ENCODE results near the gene BRINP1.

The BRINP1 gene

DNA sequence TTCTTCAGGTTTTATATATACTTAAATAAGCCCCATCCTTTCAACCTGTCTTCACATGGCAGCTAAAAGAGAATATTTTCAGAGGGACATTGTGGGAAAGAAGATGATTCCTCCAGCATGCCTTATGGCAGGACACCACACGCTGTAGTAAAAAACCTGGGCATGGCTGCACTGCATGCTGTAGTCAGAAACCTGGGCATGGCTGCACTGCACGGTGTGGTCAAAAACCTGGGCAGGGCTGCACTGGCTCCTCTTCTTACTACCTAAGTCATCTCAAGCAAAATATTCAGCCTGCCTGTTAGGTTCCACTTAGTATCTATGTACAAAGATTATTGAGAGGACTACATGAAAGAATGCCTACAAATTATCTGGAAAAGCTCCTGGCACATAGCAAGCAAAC, 153.6 kb downstream of the BRINP1 start:
- TF ChIP-seq, protein P1, sequence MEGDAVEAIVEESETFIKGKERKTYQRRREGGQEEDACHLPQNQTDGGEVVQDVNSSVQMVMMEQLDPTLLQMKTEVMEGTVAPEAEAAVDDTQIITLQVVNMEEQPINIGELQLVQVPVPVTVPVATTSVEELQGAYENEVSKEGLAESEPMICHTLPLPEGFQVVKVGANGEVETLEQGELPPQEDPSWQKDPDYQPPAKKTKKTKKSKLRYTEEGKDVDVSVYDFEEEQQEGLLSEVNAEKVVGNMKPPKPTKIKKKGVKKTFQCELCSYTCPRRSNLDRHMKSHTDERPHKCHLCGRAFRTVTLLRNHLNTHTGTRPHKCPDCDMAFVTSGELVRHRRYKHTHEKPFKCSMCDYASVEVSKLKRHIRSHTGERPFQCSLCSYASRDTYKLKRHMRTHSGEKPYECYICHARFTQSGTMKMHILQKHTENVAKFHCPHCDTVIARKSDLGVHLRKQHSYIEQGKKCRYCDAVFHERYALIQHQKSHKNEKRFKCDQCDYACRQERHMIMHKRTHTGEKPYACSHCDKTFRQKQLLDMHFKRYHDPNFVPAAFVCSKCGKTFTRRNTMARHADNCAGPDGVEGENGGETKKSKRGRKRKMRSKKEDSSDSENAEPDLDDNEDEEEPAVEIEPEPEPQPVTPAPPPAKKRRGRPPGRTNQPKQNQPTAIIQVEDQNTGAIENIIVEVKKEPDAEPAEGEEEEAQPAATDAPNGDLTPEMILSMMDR (IDR thresholded peaks at IDR 0.05; ENCODE audit: control insufficient read depth, extremely low read depth, insufficient read depth), result no peak
- no peak overlapping the region for H3K4me3 ChIP-seq (ENCODE audit: low read depth, low read length)
- DNase-seq (ENCODE audit: low read depth), result no peak

DNA sequence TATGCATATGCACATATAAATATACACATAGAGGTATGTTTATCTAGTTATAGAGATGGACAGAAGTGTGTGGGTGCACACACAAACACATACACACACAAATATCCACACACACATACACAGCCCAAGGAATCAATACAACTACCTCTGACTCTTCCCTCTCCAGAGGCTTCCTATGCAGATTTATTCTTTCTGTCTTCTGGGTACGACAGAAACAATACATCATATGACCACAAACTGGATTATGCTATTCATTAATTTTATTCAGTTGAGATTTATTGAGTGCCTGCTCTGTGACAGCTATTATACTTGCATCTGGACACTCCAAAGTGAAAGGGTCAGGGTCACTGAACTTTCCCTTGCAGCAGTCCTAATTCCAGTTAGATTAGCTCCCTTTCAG, 155.8 kb downstream of the BRINP1 start:
- DNase-seq (ENCODE audit: low read depth), result no peak
- TF ChIP-seq, protein P1 (IDR thresholded peaks at IDR 0.05; ENCODE audit: control insufficient read depth, extremely low read depth, insufficient read depth), result no peak

DNA sequence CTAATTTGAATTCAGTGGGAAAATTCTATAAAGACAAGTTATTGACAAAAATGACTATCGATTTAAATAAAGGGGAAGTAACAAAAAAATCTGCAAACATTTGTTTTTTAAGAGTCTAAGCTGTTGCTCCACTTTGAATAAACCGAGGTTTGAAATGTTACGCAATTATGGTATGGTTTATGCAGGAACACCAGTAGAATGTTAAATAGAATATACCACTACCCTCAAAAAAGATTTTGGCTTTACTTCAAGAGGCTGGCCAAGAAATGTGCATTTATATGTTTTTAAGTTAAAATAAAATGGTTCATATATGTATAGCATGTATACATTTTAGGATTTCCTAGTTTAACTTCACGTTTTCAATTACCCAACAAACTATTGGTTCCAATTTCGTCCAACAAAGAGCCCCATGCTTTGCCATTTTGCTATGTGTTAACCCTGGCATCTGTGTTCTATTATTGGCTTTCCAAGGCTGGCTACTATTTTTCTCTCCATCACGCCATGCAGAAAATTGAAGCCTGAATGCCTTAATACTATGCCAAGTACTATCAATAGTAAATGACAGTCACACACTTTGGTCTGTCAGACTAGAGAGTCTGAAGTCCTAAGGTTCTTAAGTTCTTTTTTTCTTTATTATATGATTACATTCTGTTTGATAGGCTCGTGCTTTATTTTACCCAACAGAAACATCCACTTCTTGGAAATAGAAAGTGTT, 171.2 kb downstream of the BRINP1 start:
- H3K4me3 ChIP-seq (ENCODE audit: low read depth, low read length), result no peak overlapping the region
- TF ChIP-seq, protein P1 (IDR thresholded peaks at IDR 0.05; ENCODE audit: control insufficient read depth, extremely low read depth, insufficient read depth), result no peak
- no peak for DNase-seq (ENCODE audit: low read depth)

More for the DNA sequence above, 155.8 kb downstream of the BRINP1 start:
- H3K4me3 ChIP-seq (ENCODE audit: low read depth, low read length), result no peak overlapping the region

DNA sequence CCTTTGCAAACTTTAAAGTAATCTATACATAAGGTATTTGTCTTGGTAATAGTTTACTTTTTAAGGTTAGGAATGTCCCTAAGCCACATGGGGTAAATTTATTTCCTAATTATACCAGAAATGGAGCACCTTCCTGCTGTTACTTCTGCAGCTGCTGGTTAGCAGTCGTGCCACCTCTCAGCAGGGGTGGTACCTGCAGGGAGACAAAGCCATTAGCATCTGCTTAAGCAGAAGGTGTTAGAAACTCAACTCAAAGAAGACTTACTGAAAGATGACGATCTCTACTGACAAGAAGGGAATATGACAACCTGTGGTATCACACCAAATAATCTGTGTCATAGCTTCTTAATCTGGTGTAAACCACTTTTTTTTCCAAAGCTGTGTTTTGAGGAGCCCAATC, 173.7 kb downstream of the BRINP1 start:
- H3K4me3 ChIP-seq (ENCODE audit: low read depth, low read length), result no peak overlapping the region

DNA sequence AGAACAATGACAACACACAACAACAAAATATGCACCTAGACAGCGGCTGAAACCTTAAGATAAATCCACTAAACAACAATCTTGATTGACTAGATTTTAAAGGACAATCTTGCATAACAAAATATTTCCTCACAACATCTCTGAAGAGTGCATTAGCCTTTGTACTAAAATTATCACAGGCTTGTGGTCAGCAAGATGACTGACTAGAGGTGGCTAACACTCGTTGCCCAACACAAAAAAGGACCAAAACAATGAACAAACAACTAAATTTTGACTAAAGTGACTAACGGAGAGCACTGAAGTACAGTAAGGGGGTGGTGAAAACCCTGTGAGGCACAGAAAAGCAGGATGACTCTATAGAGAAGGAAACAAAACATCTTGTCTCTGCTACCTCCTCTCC, 183.9 kb downstream of the BRINP1 start:
- DNase-seq (ENCODE audit: low read depth), result no peak
- no peak overlapping the region for H3K4me3 ChIP-seq (ENCODE audit: low read depth, low read length)
- TF ChIP-seq, protein P1 (IDR thresholded peaks at IDR 0.05; ENCODE audit: control insufficient read depth, extremely low read depth, insufficient read depth), result no peak

More for the DNA sequence above, 173.7 kb downstream of the BRINP1 start:
- no peak for DNase-seq (ENCODE audit: low read depth)
- TF ChIP-seq, protein P1 (IDR thresholded peaks at IDR 0.05; ENCODE audit: control insufficient read depth, extremely low read depth, insufficient read depth), result no peak

DNA sequence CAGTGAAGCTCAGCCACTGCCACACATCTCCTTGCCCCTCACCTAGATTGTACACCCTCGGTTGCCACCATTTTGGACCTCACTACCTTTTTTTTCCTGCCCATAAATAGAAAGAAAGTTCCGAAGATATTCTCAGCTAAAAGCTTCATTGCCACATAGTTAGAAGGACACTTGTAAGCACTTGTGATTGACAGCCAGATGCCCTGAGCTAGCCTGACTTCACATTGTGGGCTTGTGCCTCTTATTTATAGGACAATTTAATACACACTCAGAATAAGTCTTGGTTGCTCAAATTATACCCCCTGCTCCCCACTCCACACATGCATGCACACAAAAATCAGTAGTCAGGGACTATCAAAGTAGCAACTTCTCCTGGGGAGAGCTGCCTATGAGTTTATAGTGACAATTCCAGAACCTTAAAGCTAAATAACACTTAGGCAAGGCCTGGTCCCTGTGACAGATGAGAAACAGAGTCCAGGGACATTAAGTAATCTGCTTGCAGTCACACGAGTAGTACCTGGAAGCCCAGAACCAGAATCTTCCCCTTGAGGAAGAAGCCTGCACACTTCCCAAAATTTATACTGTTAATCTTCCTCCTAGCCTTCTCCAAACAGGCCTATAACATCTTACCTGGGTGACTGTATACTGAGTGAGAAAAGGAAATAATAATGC, 184.8 kb downstream of the BRINP1 start:
- TF ChIP-seq, protein P1 (IDR thresholded peaks at IDR 0.05; ENCODE audit: control insufficient read depth, extremely low read depth, insufficient read depth), result no peak
- DNase-seq (ENCODE audit: low read depth), result no peak
- H3K4me3 ChIP-seq (ENCODE audit: low read depth, low read length), result no peak overlapping the region
